Germinal center (tissue), 1 donor: ENCODE results near the gene ASB8.

Experiments
- DNase-seq: peaks from one replicate; pipeline ENCODE4 v3.0.0; 2012; ENCODE audit warnings: mixed read lengths, low spot score

ASB8 gene, protein sequence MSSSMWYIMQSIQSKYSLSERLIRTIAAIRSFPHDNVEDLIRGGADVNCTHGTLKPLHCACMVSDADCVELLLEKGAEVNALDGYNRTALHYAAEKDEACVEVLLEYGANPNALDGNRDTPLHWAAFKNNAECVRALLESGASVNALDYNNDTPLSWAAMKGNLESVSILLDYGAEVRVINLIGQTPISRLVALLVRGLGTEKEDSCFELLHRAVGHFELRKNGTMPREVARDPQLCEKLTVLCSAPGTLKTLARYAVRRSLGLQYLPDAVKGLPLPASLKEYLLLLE

DNA sequence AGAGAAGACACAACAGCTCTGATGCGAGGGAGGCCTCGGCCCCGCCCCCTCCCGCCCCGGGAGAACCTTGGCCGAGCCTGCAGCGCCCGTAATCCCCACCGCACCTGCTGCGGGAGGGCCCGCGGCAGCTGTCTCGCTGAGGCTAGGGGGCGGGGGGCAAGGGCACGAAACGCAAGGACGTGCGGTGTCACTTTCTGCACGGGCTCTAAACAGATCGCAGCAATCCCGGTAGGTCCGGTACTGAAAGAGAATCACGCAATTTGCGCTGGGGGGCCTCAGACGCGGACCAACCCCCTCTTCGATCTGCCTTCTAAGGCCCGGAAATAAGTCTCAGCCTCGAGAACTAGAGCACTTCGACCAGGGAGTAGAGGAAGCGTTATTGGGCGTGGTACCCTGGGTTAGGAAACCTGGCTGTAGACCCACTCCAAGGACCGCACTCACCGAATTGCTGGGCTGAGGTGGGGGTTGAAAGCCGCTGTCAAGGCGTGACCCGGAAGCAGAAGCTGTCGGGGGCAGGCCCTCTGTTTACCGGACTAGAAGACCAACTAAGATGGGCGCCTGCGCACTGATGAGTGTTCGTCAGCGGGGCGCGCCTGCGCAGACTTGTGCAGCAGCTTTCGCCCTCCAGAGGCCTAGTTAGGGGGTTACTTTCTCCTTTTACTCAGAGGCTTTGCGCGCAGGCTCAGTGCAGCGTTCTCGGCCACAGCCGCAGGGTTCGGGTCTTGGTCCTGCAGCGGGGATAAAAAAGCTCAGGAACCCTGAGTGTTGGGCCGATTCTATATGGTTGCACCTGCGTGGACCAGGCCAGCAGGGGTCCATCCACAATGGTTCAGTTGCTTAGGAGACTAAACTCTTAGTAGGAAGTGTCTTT is at the start of gene ASB8:
Gene ASB8, minus strand, starts transcription at position 498 of the 871 bp plus-strand sequence. CDS start 4,019 bp downstream, outside the sequence.
- peak; percentile 97 for DNase-seq

DNA sequence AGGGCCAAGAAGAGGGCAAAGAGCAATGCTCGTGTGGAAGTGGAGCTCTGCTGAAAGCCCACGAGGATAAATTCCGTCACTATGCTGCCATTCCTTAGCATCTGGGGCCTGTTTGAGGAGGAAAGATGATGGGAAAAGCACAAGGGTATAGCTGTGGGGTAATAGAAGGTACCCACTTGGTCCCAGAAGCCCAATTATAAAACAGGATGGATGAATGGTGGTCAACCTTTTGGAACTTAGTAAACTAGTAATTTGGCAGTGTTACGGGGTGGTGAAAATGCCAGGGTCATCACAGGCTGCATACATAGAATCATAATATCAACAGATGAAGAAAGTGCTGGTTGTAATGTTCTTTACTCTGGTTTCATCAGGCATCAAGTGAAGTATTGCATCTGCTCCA is 45.9 kb upstream of the ASB8 start, which contains the start of gene OR10AD1:
Gene OR10AD1, minus strand, starts transcription at position 101 of the 400 bp plus-strand sequence. Its CDS starts 0 bp downstream, at position 101.
- DNase-seq, result no peak

DNA sequence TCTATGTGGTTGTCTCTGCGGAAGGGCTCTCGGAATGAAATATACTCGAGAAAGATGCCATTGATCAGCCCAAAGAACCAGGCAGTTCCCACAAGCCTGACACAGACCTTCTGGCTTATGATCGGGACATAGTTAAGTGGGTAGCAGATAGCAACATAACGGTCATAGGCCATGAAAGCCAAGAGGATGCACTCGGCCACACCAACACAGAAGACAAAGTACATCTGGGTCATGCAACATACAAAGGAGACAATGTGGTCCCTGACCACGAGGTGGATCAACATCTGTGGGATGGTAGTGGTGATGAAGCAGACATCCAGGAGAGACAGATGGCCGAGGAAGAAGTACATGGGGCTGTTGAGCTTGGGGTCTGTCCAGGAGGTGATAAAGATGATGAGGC is 45.5 kb upstream of the ASB8 start:
- no peak for DNase-seq

DNA sequence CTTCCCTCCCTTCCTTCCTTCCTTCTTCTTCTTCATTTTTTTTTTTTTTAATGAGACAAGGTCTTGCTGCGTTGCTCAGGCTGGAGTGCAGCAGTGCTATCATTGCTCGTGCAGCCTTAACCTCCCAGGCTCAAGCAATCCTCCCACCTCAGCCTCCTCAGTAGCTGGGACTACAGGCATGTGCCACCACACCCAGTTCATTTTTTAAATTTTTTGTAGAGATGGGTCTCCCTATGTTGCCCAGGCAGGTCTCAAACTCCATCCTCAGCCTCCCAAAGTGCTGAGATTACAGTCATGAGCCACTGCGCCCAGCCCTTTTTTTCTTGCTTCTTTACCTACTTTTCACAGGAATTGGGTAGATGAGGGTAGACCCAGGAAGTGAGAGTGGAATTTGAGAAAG is 44.2 kb upstream of the ASB8 start:
- no peak for DNase-seq

DNA sequence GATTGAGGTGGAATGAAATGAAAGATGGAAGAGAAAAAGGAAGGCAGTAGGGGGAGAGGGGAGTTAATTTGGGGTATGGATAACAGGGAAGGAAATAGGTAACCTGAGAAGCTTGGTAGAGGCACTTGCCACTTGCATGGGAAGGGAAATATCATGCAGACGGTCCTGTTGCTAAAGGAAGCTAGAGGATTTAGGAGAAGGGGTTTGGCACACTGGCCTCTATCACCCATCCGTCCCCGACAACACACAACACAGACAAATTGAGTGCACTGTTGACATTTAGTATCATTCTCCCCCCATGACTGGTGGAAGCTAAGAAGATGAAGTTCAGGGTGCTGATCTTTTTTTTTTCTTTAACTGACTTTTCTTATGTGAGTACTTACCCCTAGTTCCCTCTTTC is 43.8 kb upstream of the ASB8 start:
- no peak for DNase-seq

DNA sequence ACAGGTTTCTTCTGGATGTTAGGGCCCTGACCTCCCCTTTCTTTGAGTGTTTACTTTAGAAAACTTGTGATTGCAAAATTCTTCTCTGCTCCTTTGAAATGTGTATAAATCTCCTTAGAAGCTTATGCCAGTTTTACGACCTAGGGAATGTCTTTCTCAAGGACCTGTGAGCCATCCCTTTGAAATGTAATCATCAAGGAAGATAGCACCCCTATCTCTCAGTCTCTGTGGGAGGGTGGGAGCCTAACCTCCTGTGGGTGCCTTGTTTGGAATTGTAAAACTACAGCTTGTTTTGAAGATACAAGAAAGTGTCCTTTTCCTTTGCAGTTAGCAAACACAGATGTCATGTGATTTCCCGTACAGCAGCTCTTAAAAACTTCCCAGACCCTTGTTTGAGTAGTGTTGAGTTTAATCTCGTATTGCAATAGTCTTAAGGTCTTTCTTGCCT is 42.5 kb upstream of the ASB8 start:
- DNase-seq, result no peak

DNA sequence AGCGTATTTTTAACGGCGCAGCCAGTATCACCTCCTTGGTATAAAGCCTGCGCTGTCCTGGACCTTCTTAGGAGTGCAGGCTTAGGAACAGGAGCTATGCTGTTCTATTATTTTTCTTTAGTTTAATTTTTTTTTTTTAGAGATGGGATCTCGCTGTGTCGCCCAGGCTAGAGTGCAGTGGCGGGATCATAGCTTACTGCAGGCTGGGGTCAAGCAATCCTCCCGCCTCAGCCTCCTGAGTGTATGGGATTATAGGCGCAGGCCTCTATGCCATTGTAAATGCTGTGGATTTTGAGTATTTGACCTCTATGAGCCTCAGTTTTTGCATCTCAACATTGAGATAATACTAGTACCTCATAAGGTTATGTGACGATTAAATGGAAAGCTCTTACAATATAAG is 41.7 kb upstream of the ASB8 start:
- no peak for DNase-seq

DNA sequence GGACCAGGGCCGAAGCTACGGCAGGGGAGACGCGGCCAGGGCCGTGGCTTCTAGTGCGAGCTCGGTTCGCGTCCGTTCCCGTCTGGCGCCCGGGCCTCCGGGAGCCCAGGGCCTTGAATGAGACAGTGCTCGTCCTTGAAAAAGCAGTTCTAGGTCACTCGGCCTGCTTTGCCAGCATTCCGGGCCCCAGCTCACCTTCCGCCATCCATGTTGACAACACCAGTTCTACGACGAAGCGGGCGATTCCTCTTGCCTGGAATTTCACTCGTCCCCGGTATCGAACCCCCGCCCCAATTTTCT is 41.3 kb upstream of the ASB8 start:
- peak; percentile 22 for DNase-seq

DNA sequence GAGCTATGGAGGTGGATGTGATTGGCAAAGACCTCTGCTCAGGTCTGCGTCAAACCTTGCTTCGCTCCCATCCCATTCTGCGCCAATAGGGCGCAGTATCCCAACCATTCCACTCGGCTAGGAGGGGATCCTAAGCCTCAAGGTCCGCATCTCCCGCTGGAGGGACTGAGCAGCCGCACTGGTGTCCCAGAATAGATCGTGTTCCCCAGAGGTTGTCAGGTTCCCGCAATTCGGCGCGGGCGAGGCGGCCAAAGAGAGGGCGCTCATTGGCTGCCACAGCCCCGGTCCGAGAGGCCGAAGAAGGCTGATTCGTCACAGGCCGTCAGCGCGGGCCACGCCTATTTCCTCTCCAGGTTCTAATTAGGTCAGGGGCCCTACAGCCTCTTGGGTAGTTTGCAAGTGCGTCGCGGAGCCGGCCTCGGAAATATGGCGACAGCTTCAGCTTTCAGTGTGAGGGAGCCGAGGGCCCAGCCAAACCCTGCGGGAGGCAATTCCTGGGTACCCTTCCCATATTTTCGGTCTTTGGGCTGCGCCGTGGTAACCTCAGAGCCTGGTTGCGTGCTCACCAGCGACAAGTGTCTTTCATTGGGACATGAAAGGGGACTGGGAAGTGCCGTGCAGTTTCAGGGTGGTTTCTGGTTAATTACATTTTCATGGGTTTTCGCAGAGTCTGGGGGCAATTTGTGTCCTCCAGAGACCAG is 40.8 kb upstream of the ASB8 start:
- DNase-seq, result peak; percentile 95

DNA sequence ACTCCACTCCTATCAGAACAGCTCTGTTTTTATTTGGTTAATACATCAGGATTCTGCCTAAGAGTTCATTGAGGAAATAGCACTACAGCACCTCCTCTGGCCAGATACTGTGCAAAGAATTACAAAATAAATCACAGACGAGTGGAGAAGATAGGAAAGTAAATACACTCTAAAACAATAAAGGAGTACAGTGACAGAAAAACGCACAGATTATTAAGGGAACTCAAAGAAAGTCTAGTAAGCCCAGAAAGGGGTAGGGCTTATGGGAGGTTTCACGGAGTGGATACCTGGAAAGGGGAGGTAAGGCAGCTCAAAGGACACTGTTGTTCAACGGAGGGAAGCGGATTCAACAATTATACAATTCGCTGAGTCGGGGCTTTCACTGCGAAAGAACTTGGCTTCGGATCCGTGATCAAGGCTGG is 40.2 kb upstream of the ASB8 start:
- DNase-seq, result peak; percentile 55

DNA sequence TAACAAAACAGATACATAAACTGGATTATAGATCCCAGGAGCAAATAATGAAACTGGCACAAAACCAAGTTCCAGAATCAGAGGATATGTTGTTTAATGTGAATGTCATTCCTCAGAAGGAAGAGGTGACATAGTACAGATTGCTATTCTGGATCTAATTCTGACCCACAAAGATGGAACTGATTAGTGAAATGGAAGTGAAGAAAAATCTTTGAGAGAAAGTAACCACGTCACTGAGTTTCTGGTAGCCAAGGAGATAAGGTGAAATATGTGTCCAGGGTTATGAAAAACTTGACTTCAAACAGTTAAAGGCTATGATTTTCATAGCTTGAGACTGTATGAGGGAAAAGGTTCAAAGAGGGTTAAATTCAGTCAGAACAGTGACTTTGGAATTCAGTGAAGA is 37.5 kb upstream of the ASB8 start:
- DNase-seq, result no peak

DNA sequence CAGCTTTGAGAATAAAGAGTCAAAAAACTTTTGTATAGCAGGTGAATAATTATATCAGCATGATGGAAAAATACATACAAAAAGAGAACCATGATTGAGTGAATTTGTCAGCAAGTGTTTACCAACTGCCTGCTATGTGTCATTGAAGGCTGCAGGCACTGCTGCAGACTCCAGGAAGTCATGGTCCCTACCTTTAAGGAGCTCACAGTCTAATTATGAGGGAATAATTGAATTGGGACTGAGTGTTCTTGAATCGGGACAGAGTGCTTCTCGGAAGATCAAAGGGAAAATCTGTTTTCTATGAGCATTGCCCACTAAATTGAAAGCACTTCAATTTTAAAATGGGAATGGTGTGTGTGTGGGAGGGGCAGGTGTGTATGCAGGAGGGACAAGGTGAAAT is 36.3 kb upstream of the ASB8 start:
- DNase-seq, result no peak

DNA sequence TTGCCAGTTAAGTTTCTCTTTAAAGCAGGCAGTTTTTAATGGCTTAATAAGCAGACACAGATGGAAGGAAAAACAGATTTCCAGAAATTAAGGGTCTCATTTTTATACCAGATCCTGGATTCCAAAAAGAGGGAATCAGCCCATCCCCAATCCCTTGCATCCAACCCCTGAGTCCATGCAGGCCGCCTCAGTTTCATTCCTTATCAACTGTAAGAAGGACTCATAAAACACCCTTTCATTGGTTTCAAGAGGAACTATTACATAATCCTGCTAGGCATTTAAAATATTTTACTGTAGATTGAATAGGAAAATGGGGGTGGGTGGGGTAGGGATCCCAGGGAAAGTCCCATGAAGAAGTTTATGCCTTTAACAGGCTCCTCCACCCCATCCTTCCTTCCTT is 35.5 kb upstream of the ASB8 start:
- DNase-seq, result no peak

DNA sequence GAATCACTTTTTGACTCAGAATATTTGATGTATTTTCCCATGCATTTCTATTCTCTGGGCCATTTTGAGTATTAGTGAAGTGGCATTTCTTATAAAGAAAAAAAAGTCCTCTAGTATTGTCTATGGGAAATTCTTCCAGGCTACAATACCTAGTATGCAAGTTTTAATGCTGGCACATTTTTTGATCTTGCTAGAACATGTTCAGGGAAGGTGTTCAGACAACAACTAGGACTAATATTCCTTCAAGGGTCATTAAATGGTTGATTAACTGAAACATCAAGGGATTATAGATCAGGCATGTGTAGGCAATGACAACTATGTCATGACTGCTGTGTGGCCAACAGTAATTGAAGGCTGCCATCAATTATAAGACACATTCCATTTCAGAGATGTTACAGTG is 33.8 kb upstream of the ASB8 start:
- no peak for DNase-seq

DNA sequence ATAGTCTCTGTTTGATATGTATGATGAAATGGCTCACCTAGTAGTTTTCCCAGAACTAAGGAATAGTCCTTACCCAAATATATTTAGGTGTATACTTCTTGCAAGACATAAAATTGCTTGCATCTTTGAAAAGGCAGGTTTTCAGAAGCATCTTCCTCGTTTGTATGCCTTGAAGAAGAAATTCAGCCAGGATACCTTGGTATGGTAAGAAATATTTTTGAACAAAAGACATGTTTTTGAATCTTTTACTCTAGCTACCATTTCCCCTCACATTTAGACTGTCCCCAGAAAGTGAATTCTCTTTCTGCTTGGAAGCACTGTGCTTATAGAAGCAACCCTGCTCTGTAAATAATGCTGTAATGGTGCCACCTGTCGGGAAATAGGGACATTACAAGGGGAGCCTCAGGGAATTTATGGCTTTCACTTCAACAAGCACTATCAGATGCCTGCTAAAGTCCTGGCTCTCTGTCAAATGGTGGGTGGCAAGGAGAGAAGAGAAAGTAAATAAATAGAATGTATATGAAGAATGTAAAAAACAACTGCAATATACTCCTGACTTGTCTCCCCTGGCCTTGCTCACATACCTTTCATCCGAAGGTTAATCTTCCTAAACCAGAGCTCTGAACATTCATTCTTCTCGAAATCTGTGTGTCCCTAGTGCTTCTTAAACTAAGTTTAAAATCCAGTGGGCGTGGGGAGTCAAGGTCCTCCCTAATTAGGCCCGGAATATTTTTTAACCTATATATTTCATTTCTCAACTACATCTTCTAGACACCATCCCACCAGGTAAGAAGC is 32.2 kb upstream of the ASB8 start:
- peak; percentile 62 for DNase-seq

DNA sequence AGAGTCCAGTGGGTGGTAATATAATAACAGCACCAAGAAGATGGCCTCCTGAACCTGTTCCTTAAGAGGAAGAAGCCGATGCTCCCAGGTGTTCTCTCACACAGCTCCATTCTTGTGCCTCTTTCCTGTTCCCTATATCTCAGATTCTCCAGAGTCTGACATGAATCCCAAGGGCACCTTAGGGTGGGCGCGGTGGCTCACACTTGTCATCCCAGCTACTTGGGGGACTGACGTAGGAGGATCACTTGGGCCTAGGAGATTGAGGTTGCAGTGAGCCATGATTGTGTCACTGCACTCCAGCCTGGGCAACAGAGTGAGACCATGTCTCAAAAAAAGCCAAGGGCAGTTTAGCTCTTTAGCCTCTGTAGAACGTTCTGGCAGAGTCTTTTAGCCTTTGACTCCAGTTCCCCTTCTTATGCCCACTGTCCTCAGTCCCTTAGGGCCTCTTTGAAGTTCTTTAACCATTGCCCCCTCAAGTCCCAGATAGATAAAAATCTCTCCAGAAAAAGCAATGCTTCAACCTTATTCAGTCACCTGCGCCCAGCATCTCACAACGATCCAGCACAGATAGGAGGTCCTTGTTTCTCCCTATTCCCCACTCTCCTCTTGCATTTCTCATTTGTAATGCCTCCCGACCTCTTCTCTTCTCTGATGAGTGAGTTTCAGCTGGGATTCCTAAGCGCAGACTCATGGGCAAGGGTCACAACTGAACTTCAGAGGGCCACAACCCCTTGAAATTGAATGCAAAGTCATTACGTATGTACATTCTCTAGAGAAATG is 30.8 kb upstream of the ASB8 start:
- DNase-seq, result no peak

DNA sequence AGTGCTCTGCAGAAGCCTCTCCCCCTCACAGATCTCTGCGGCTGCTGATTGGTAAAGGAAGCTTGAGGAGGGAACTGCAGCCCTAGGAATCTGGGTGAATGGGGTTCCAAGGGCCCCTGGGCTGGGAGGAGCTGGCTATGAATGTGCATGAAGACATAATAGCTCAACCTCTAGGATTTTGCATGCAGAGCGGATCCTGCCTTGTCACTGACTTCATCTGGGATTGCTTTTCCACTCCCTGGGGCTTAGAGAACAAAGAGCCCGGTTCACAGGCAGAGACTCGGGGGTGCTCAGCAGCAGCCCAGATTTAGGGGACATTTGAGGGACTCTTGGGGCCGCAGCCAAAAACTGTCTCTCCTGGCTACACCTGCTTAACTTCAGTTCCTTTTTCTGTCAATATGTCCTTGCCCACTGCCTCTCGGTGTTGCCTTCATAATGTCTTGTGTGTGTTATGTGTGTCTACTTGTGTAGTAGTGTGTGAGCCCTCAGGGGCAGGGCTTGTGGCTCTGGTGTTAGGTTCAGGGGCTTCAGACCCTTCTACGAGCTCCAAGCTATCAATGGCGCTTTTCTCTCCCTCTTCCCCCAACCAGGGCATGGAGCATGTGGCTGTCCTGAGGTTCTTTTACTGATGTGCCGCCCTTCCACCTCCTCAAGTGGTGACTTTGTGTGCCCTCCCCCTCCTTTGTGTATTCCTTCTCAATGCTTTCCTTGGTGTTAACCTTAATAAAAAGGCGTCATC is 28.0 kb upstream of the ASB8 start:
- DNase-seq, result peak; percentile 22

DNA sequence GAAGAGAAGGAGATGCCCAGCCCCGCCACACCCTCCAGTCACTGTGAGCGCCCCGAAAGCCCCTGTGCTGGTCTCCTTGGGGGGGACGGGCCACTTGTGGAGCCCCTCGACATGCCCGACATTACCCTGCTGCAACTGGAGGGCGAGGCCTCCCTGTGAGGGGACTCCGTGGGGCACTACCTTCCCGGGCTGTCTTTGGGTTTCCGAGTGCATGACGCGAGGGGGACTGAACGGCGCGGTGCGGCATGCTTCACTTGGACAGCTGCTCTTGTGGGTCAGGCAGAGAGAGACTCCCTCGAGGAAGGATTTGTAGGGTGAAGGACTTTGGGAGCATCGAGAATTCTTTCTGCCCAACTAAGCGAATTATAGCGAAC is 27.2 kb upstream of the ASB8 start:
- DNase-seq, result no peak

DNA sequence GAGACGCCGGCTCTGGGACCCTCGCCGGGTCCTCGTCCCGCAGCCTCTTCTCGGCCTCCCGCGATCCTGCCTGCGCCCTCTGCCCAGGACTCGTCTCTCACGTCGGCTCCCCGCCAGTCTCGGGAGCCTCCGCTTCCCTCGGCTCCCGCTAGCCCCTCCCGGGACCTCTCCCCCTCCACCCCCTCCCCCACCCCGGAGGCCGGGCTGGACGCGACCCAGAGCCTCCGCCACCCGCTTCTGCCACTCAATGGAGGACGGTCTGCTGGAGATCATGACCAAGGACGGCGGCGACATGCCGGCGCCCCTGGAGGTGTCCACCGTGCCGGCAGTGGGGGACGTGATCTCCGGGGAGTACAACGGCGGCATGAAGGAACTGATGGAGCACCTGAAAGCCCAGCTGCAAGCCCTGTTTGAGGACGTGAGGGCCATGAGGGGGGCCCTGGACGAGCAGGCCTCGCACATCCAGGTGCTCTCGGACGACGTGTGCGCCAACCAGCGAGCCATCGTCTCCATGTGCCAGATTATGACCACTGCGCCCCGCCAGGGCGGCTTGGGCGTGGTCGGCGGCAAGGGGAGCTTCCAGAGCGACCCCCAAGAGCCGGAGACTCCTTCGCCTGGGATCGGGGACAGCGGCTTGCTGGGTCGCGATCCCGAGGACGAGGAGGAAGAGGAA is 26.7 kb upstream of the ASB8 start:
- DNase-seq, result no peak
